BLaER1 treated with 17β-estradiol and CSF1 and Interleukin-3, amounts not matched to agents 10 nM and 100 nM (cell line): Measurements from ENCODE around the gene LRRC71.

Source experiments
- H3K27ac ChIP-seq, 11 experiments: shearing (Covaris generic); formaldehyde crosslinking; 2 replicates each; pipeline ENCODE4 v1.8.1; 2022
- H3K27me3 ChIP-seq, 11 experiments: shearing (Covaris generic); formaldehyde crosslinking; 2 replicates each; pipeline ENCODE4 v1.8.1; 2022
- H3K36me3 ChIP-seq, 11 experiments: shearing (Covaris generic); formaldehyde crosslinking; 2 replicates each; pipeline ENCODE4 v1.8.1; 2022
- H3K4me1 ChIP-seq, 10 experiments: shearing (Covaris generic); formaldehyde crosslinking; 2 replicates each; pipeline ENCODE4 v1.8.1; 2022
- H3K4me2 ChIP-seq, 11 experiments: shearing (Covaris generic); formaldehyde crosslinking; 2 replicates each; pipeline ENCODE4 v1.8.1; 2022
- H3K4me3 ChIP-seq, 10 experiments: shearing (Covaris generic); formaldehyde crosslinking; 2 replicates each; pipeline ENCODE4 v1.8.1; 2022
- H3K9ac ChIP-seq, 11 experiments: shearing (Covaris generic); formaldehyde crosslinking; 2 replicates each; pipeline ENCODE4 v1.8.1; 2022
- H3K9me3 ChIP-seq, 11 experiments: shearing (Covaris generic); formaldehyde crosslinking; replicated peaks in 1 of 11; 2 replicates each; pipeline ENCODE4 v1.8.1; 2022
- H4K20me1 ChIP-seq, 11 experiments: shearing (Covaris generic); formaldehyde crosslinking; 2 replicates each; pipeline ENCODE4 v1.8.1; 2022
- Cebpa-rat ChIP-seq, 11 experiments: shearing (Covaris generic); IDR thresholded peaks; 2 replicates each; pipeline ENCODE4 v1.8.1; 2022

Gene LRRC71

GRCh38 chr1:156899956-156900718 lies 20.3 kb upstream of the LRRC71 start:
- Histone ChIP-seq H3K4me2 (peak overlapping the region in 5 of 11 experiments; percentile 31 to 85 (median 83); a peak in 7 of 22 replicates), H3K27me3 (peaks cover 0 to 38% (median 17%) of the 10 kb centered on the region in 11 experiments; a peak in 20 of 22 replicates), H3K36me3 (no peaks in the 10 kb centered on the region), H3K4me3 (no peak overlapping the region), H4K20me1 (0 out of 22 replicates have a peak, but pooled peaks cover 0 to 3% (median 0%) of the 10 kb centered on the region in 11 experiments), H3K9ac (no peak overlapping the region), H3K27ac (no peak overlapping the region), H3K4me1 (peaks cover 35 to 91% (median 51%) of the 10 kb centered on the region in 10 experiments), H3K9me3 (no peaks in the 10 kb centered on the region)
- no peak for TF ChIP-seq Cebpa-rat (IDR thresholded peaks at IDR 0.05)

- Histone ChIP-seq H3K4me2 (peak overlapping the region in 6 of 11 experiments; percentile 14 to 73 (median 36); a peak in 5 of 22 replicates), H3K4me3 (no peak overlapping the region), H4K20me1 (0 out of 22 replicates have a peak, but pooled peaks cover 0 to 3% (median 0%) of the 10 kb centered on the region in 11 experiments), H3K9me3 (peaks cover 0 to 1% (median 0%) of the 10 kb centered on the region in 11 experiments; a peak in 4 of 22 replicates), H3K4me1 (peaks cover 30 to 91% (median 54%) of the 10 kb centered on the region in 10 experiments), H3K27ac (no peak overlapping the region), H3K9ac (no peak overlapping the region), H3K27me3 (peaks cover 0 to 30% (median 8%) of the 10 kb centered on the region in 11 experiments; a peak in 9 of 22 replicates), H3K36me3 (no peaks in the 10 kb centered on the region)
- no peak for TF ChIP-seq Cebpa-rat (IDR thresholded peaks at IDR 0.05)
Measured at GRCh38 chr1:156900896-156901589, 19.4 kb upstream of the LRRC71 start.

- Histone ChIP-seq H3K36me3 (no peaks in the 10 kb centered on the region), H3K27ac (no peak overlapping the region), H3K4me3 (no peak overlapping the region), H4K20me1 (0 out of 22 replicates have a peak, but pooled peaks cover 0 to 3% (median 0%) of the 10 kb centered on the region in 11 experiments), H3K4me2 (peak overlapping the region in 4 of 11 experiments; percentile 14 to 51 (median 30); a peak in 3 of 22 replicates), H3K27me3 (peaks cover 0 to 25% (median 7%) of the 10 kb centered on the region in 11 experiments; a peak in 8 of 22 replicates), H3K9ac (no peak overlapping the region), H3K4me1 (peaks cover 29 to 91% (median 55%) of the 10 kb centered on the region in 10 experiments), H3K9me3 (peaks cover 0 to 6% (median 0%) of the 10 kb centered on the region in 11 experiments; a peak in 7 of 22 replicates)
- no peak for TF ChIP-seq Cebpa-rat (IDR thresholded peaks at IDR 0.05)
Measured at GRCh38 chr1:156901590-156901900, 18.9 kb upstream of the LRRC71 start.

GRCh38 chr1:156901966-156902915 lies 18.2 kb upstream of the LRRC71 start:
- Histone ChIP-seq H3K9me3 (peaks cover 0 to 9% (median 0%) of the 10 kb centered on the region in 11 experiments; a peak in 7 of 22 replicates), H3K9ac (0 out of 22 replicates have a peak overlapping the region, but pooled peaks of 2 of the 11 experiments have one; percentile 26 to 33), H3K36me3 (no peaks in the 10 kb centered on the region), H3K4me3 (no peak overlapping the region), H3K4me2 (peak overlapping the region in 9 of 11 experiments; percentile 10 to 52 (median 44); a peak in 14 of 22 replicates), H3K27me3 (peaks cover 0 to 20% (median 6%) of the 10 kb centered on the region in 11 experiments; a peak in 8 of 22 replicates), H3K4me1 (peaks cover 26 to 91% (median 56%) of the 10 kb centered on the region in 10 experiments), H3K27ac (no peak overlapping the region), H4K20me1 (0 out of 22 replicates have a peak, but pooled peaks cover 0 to 3% (median 0%) of the 10 kb centered on the region in 11 experiments)
- no peak for TF ChIP-seq Cebpa-rat (IDR thresholded peaks at IDR 0.05)

- no peak overlapping the region for H3K4me3 ChIP-seq
- no peak for TF ChIP-seq Cebpa-rat (IDR thresholded peaks at IDR 0.05)
Measured at GRCh38 chr1:156903328-156904091, 16.9 kb upstream of the LRRC71 start.

GRCh38 chr1:156904187-156904959 lies 16.1 kb upstream of the LRRC71 start:
- Histone ChIP-seq H3K4me2 (peak overlapping the region in 2 of 11 experiments; percentile 1 to 33; a peak in 2 of 22 replicates), H3K4me1 (peaks cover 10 to 79% (median 43%) of the 10 kb centered on the region in 10 experiments), H4K20me1 (0 out of 22 replicates have a peak, but pooled peaks cover 0 to 3% (median 0%) of the 10 kb centered on the region in 11 experiments), H3K36me3 (no peaks in the 10 kb centered on the region), H3K27me3 (peaks cover 0 to 3% (median 0%) of the 10 kb centered on the region in 11 experiments; a peak in 4 of 22 replicates), H3K27ac (no peak overlapping the region), H3K4me3 (no peak overlapping the region), H3K9ac (no peak overlapping the region; a peak in 2 of 22 replicates), H3K9me3 (peaks cover 0 to 9% (median 0%) of the 10 kb centered on the region in 11 experiments; a peak in 7 of 22 replicates)
- no peak for TF ChIP-seq Cebpa-rat (IDR thresholded peaks at IDR 0.05)

More at GRCh38 chr1:156903328-156904091, 16.9 kb upstream of the LRRC71 start:
- Histone ChIP-seq H3K27me3 (peaks cover 0 to 12% (median 5%) of the 10 kb centered on the region in 11 experiments; a peak in 6 of 22 replicates), H3K4me2 (no peak overlapping the region; a peak in 1 of 22 replicates), H3K4me1 (peaks cover 18 to 88% (median 50%) of the 10 kb centered on the region in 10 experiments), H3K9ac (no peak overlapping the region), H4K20me1 (0 out of 22 replicates have a peak, but pooled peaks cover 0 to 3% (median 0%) of the 10 kb centered on the region in 11 experiments), H3K9me3 (peaks cover 0 to 9% (median 0%) of the 10 kb centered on the region in 11 experiments; a peak in 7 of 22 replicates), H3K27ac (no peak overlapping the region), H3K36me3 (no peaks in the 10 kb centered on the region)

GRCh38 chr1:156905176-156905575 lies 15.3 kb upstream of the LRRC71 start:
- no peak overlapping the region for H3K27ac ChIP-seq
- H3K4me2 ChIP-seq, result peak overlapping the region in 5 of 11 experiments; percentile 25 to 80 (median 72); a peak in 8 of 22 replicates
- H3K36me3 ChIP-seq, result no peaks in the 10 kb centered on the region
- no peaks in the 10 kb centered on the region for H3K27me3 ChIP-seq
- no peak overlapping the region for H3K4me3 ChIP-seq
- no peak overlapping the region for H3K9ac ChIP-seq
- 0 out of 22 replicates have a peak, but pooled peaks cover 0 to 3% (median 0%) of the 10 kb centered on the region in 11 experiments for H4K20me1 ChIP-seq
- peaks cover 9 to 71% (median 39%) of the 10 kb centered on the region in 10 experiments; a peak in 19 of 20 replicates for H3K4me1 ChIP-seq
- peaks cover 0 to 9% (median 0%) of the 10 kb centered on the region in 11 experiments; a peak in 7 of 22 replicates for H3K9me3 ChIP-seq
- TF ChIP-seq Cebpa-rat (IDR thresholded peaks at IDR 0.05), result no peak
